SK-N-SH treated with all-trans-retinoic acid at 6 μM for 48 hours (cell line): Measurements from ENCODE around the gene FUT7.

Experiments
- ATAC-seq: fragments of 200-7000 bp; cut with Tn5 transposase; 3 replicates; pipeline ENCODE4 v1.9.1; 2020; ENCODE audit warnings: mild to moderate bottlenecking, moderate library complexity
- ARNTL ChIP-seq: fragments of 450-650 bp; formaldehyde crosslinking; IDR thresholded peaks from 2 replicates; pipeline ENCODE4 v1.5.0; 2020; ENCODE audit warnings: low read depth, mild to moderate bottlenecking, moderate library complexity, borderline replicate concordance
- BACH2 ChIP-seq: fragments of 250-450 bp; sonication (Bioruptor Pico); IDR thresholded peaks from 2 replicates; pipeline ENCODE4 v1.9.0; 2021; ENCODE audit warnings: mild to moderate bottlenecking, borderline replicate concordance
- CREB5 ChIP-seq: fragments of 250-450 bp; sonication (Bioruptor Pico); IDR thresholded peaks from 2 replicates; pipeline ENCODE4 v1.5.1; 2020; ENCODE audit warnings: low read depth, mild to moderate bottlenecking, moderate library complexity
- CSDC2 ChIP-seq: fragments of 250-450 bp; sonication (Bioruptor Pico); IDR thresholded peaks from 2 replicates; pipeline ENCODE4 v1.5.0; 2020; ENCODE audit warnings: mild to moderate bottlenecking, moderate library complexity
- CSRNP3 ChIP-seq: fragments of 250-450 bp; sonication (Bioruptor Pico); IDR thresholded peaks from 2 replicates; pipeline ENCODE4 v1.5.1; 2021; ENCODE audit warnings: mild to moderate bottlenecking, moderate library complexity
- ESRRG ChIP-seq: fragments of 250-450 bp; sonication (Bioruptor Pico); IDR thresholded peaks from 2 replicates; pipeline ENCODE4 v1.6.1; 2021; ENCODE audit warnings: mild to moderate bottlenecking
- GLIS3 ChIP-seq: fragments of 250-450 bp; sonication (Bioruptor Pico); IDR thresholded peaks from 2 replicates; pipeline ENCODE4 v1.5.0; 2020; ENCODE audit warnings: mild to moderate bottlenecking, moderate library complexity
- ISL1 ChIP-seq: fragments of 250-450 bp; sonication (Bioruptor Pico); IDR thresholded peaks from 2 replicates; pipeline ENCODE4 v2.1.2; 2022; ENCODE audit warnings: mild to moderate bottlenecking, moderate library complexity
- OSR1 ChIP-seq: fragments of 250-450 bp; sonication (Bioruptor Pico); IDR thresholded peaks from 2 replicates; pipeline ENCODE4 v1.8.0; 2022; ENCODE audit warnings: moderate library complexity, mild to moderate bottlenecking, inconsistent platforms
- PATZ1 ChIP-seq: fragments of 250-450 bp; sonication (Bioruptor Pico); IDR thresholded peaks from 2 replicates; pipeline ENCODE4 v1.8.0; 2020; ENCODE audit warnings: mild to moderate bottlenecking, moderate library complexity, borderline replicate concordance
- POU6F1 ChIP-seq: fragments of 250-450 bp; sonication (Bioruptor Pico); IDR thresholded peaks from 2 replicates; pipeline ENCODE4 v1.8.0; 2021; ENCODE audit warnings: low read depth, mild to moderate bottlenecking, moderate library complexity, borderline replicate concordance
- PPARA ChIP-seq: fragments of 250-450 bp; sonication (Bioruptor Pico); IDR thresholded peaks from 2 replicates; pipeline ENCODE4 v1.5.0; 2020; ENCODE audit warnings: mild to moderate bottlenecking, borderline replicate concordance
- RARB ChIP-seq: fragments of 250-450 bp; sonication (Bioruptor Pico); IDR thresholded peaks from 2 replicates; pipeline ENCODE4 v1.8.0; 2021; ENCODE audit warnings: mild to moderate bottlenecking, moderate library complexity
- TCF4 ChIP-seq: fragments of 250-450 bp; sonication (Bioruptor Pico); IDR thresholded peaks from 2 replicates; pipeline ENCODE4 v1.8.0; 2021; ENCODE audit warnings: mild to moderate bottlenecking, moderate library complexity, borderline replicate concordance
- TOX ChIP-seq: fragments of 250-450 bp; sonication (Bioruptor Pico); IDR thresholded peaks from 2 replicates; pipeline ENCODE4 v1.8.0; 2021; ENCODE audit warnings: mild to moderate bottlenecking, moderate library complexity, borderline replicate concordance
- TSHZ2 ChIP-seq: fragments of 250-450 bp; sonication (Bioruptor Pico); IDR thresholded peaks from 2 replicates; pipeline ENCODE4 v1.5.0; 2020; ENCODE audit warnings: mild to moderate bottlenecking, moderate library complexity
- ZC3H10 ChIP-seq: fragments of 250-450 bp; sonication (Bioruptor Pico); IDR thresholded peaks from 2 replicates; pipeline ENCODE4 v1.5.1; 2021; ENCODE audit warnings: mild to moderate bottlenecking, moderate library complexity
- ZFP3 ChIP-seq: fragments of 250-450 bp; sonication (Bioruptor Pico); IDR thresholded peaks from 2 replicates; pipeline ENCODE4 v1.5.0; 2020; ENCODE audit warnings: mild to moderate bottlenecking, moderate library complexity
- ZFP30 ChIP-seq: fragments of 450-650 bp; formaldehyde crosslinking; IDR thresholded peaks from 2 replicates; pipeline ENCODE4 v1.5.0; 2022; ENCODE audit warnings: mild to moderate bottlenecking, moderate library complexity
- ZNF565 ChIP-seq: fragments of 450-650 bp; formaldehyde crosslinking; conservative IDR thresholded peaks from 2 replicates; pipeline ENCODE4 v1.5.0; 2020; ENCODE audit warnings: low read depth, mild to moderate bottlenecking, moderate library complexity
- ZNF70 ChIP-seq: fragments of 450-650 bp; formaldehyde crosslinking; IDR thresholded peaks from 2 replicates; pipeline ENCODE4 v1.5.0; 2020; ENCODE audit warnings: mild to moderate bottlenecking, moderate library complexity
- ZNF8 ChIP-seq: fragments of 450-650 bp; formaldehyde crosslinking; IDR thresholded peaks from 2 replicates; pipeline ENCODE4 v1.5.0; 2020; ENCODE audit warnings: mild to moderate bottlenecking, moderate library complexity

FUT7 gene

GRCh38 chr9:137018761-137019559, 12.9 kb downstream of the FUT7 start:
- no peak for ATAC-seq
- TF ChIP-seq ZFP3 (CRISPR knock-in tag) (no peak), ESRRG (no peak), CSRNP3 (no peak), RARB (CRISPR knock-in tag) (no peak), CSDC2 (no peak), ARNTL (CRISPR knock-in tag) (no peak), BACH2 (no peak), CREB5 (no peak), ZFP30 (no peak), PATZ1 (CRISPR knock-in tag) (no peak), ZC3H10 (CRISPR knock-in tag) (no peak), OSR1 (CRISPR knock-in tag) (no peak), ZNF565 (CRISPR knock-in tag) (no peak), ZNF70 (CRISPR knock-in tag) (no peak), TSHZ2 (no peak)

- ATAC-seq = no peak
- TF ChIP-seq TCF4 (CRISPR knock-in tag) = no peak
- no peak for TF ChIP-seq BACH2
- no peak for TF ChIP-seq RARB (CRISPR knock-in tag)
- TF ChIP-seq ZC3H10 (CRISPR knock-in tag) = no peak
- no peak for TF ChIP-seq ZNF8 (CRISPR knock-in tag)
- TF ChIP-seq ZFP3 (CRISPR knock-in tag) = no peak
- TF ChIP-seq CREB5 = no peak
- TF ChIP-seq CSDC2 = no peak
- TF ChIP-seq CSRNP3 = no peak
- TF ChIP-seq GLIS3 (CRISPR knock-in tag) = no peak
- no peak for TF ChIP-seq ARNTL (CRISPR knock-in tag)
- no peak for TF ChIP-seq PATZ1 (CRISPR knock-in tag)
- TF ChIP-seq PPARA (CRISPR knock-in tag) = no peak
- no peak for TF ChIP-seq ZNF70 (CRISPR knock-in tag)
- TF ChIP-seq POU6F1 (CRISPR knock-in tag) = no peak
- no peak for TF ChIP-seq ISL1 (CRISPR knock-in tag)
- TF ChIP-seq TOX = no peak
- TF ChIP-seq ESRRG = no peak
- TF ChIP-seq ZFP30 = no peak
Observed at GRCh38 chr9:137017791-137018497, 13.9 kb downstream of the FUT7 start.
